ENCODE data around the gene MFF.

The MFF gene

GRCh38 chr2:227406177-227407031 is 81.4 kb downstream of the MFF start:
- DNase-seq (ENCODE audit: low read depth) = no peak
